NCI-H2196 (cell line): Measurements from ENCODE around the gene PDZK1IP1.
"Not testable (repeated sequence)": the region's sequence is repeated elsewhere in the genome, so short reads cannot be mapped to it uniquely, and the experiment has no call there.

Source experiments
- DNase-seq: peaks from one replicate; lab custom pipeline; 2025; ENCODE audit not compliant: unreplicated experiment; lab: John Stamatoyannopoulos, UW

The PDZK1IP1 gene

GRCh38 chr1:47223921-47224675 lies 34.3 kb upstream of the PDZK1IP1 start:
- no peak for DNase-seq

- DNase-seq: no peak
Observed at GRCh38 chr1:47223174-47223920, 33.5 kb upstream of the PDZK1IP1 start.

GRCh38 chr1:47222476-47222875 lies 32.6 kb upstream of the PDZK1IP1 start:
- no peak for DNase-seq

- no peak for DNase-seq
Observed at GRCh38 chr1:47219590-47220220, 29.9 kb upstream of the PDZK1IP1 start.

GRCh38 chr1:47219001-47219400 lies 29.2 kb upstream of the PDZK1IP1 start:
- DNase-seq: no peak

GRCh38 chr1:47216278-47217059 lies 26.6 kb upstream of the PDZK1IP1 start:
- no peak for DNase-seq

- DNase-seq: no peak
Observed at GRCh38 chr1:47215713-47216112, 25.9 kb upstream of the PDZK1IP1 start.

- no peak for DNase-seq
Observed at GRCh38 chr1:47214549-47214948, 24.7 kb upstream of the PDZK1IP1 start.

GRCh38 chr1:47213230-47213963 lies 23.6 kb upstream of the PDZK1IP1 start:
- DNase-seq: no peak

GRCh38 chr1:47212636-47213229 lies 22.9 kb upstream of the PDZK1IP1 start:
- no peak for DNase-seq

- no peak for DNase-seq
Observed at GRCh38 chr1:47211796-47212269, 22.0 kb upstream of the PDZK1IP1 start.

GRCh38 chr1:47210666-47211065 lies 20.8 kb upstream of the PDZK1IP1 start:
- no peak for DNase-seq

- DNase-seq: no peak
Observed at GRCh38 chr1:47209725-47210325, 20.0 kb upstream of the PDZK1IP1 start.

- no peak for DNase-seq
Observed at GRCh38 chr1:47209091-47209490, 19.3 kb upstream of the PDZK1IP1 start.

GRCh38 chr1:47208374-47208850 lies 18.6 kb upstream of the PDZK1IP1 start:
- no peak for DNase-seq

GRCh38 chr1:47207803-47208373 lies 18.1 kb upstream of the PDZK1IP1 start:
- no peak for DNase-seq

GRCh38 chr1:47205918-47206317 lies 16.1 kb upstream of the PDZK1IP1 start:
- no peak for DNase-seq

GRCh38 chr1:47203504-47203903 lies 13.7 kb upstream of the PDZK1IP1 start:
- not testable (repeated sequence) for DNase-seq

GRCh38 chr1:47201179-47201578 lies 11.3 kb upstream of the PDZK1IP1 start:
- DNase-seq: no peak
